ENCODE data around the gene METTL22. TPM values are rescaled to one million over a fixed set of nuclear protein-coding genes. Genes with fewer than 3 reads are reported as not detected.

Gene METTL22
- total and polyA plus RNA-seq, 7 experiments from 2014 or later = 16.6 to 59.4 (median 37.6) TPM

- H3K4me3 ChIP-seq (ENCODE audit: low read length) = no peak overlapping the region
- peaks cover 0 to 3% (median 0%) of the 10 kb centered on the region in 7 donors for H3K4me1 Mint-ChIP-seq
- no peak overlapping the region for H3K4me3 Mint-ChIP-seq
- H3K36me3 ChIP-seq (ENCODE audit: control insufficient read depth in 2 of 3, insufficient read depth in 3 of 3, low read length in 3 of 3) = no peaks in the 10 kb centered on the region
- no peaks in the 10 kb centered on the region for H3K4me1 ChIP-seq (ENCODE audit: control insufficient read depth in 2 of 2, insufficient read depth in 2 of 2, low read length in 2 of 2)
- H3K27me3 ChIP-seq (ENCODE audit: control insufficient read depth in 2 of 2, insufficient read depth in 2 of 2, low read length in 2 of 2) = no peaks in the 10 kb centered on the region
- no peak overlapping the region for H3K27ac ChIP-seq (ENCODE audit: low read depth, low read length)
- ChIA-PET POLR2A (no interaction called here), CTCF (no interaction called here)
- no peaks in the 10 kb centered on the region for H3K36me3 Mint-ChIP-seq
- DNase-seq = no peak
- no peaks in the 10 kb centered on the region for H3K9me3 Mint-ChIP-seq
- H3K27me3 Mint-ChIP-seq = peaks cover 2 to 34% (median 29%) of the 10 kb centered on the region in 5 donors
- no peaks in the 10 kb centered on the region for H3K9me3 ChIP-seq (ENCODE audit: control insufficient read depth in 2 of 3, low read length in 3 of 3)
- intact Hi-C loops (cut with micrococcal nuclease) = no loop called here
- no peak for ATAC-seq
- H3K27ac Mint-ChIP-seq = no peak overlapping the region
Observed at GRCh38 chr16:8577678-8578304, 43.7 kb upstream of the METTL22 start.

- Mint-ChIP-seq H3K27ac (no peak overlapping the region), H3K4me3 (no peak overlapping the region), H3K36me3 (no peaks in the 10 kb centered on the region), H3K9me3 (no peaks in the 10 kb centered on the region), H3K4me1 (peaks cover 0 to 3% (median 0%) of the 10 kb centered on the region in 7 donors), H3K27me3 (peaks cover 2 to 34% (median 23%) of the 10 kb centered on the region in 5 donors)
- DNase-seq = no peak
- H3K36me3 ChIP-seq (ENCODE audit: control insufficient read depth in 2 of 3, insufficient read depth in 3 of 3, low read length in 3 of 3) = no peaks in the 10 kb centered on the region
- H3K27me3 ChIP-seq (ENCODE audit: control insufficient read depth in 2 of 2, insufficient read depth in 2 of 2, low read length in 2 of 2) = no peaks in the 10 kb centered on the region
- no peaks in the 10 kb centered on the region for H3K4me1 ChIP-seq (ENCODE audit: control insufficient read depth in 2 of 2, insufficient read depth in 2 of 2, low read length in 2 of 2)
- H3K4me3 ChIP-seq (ENCODE audit: low read length) = no peak overlapping the region
- POLR2A ChIA-PET = no interaction called here
- no peaks in the 10 kb centered on the region for H3K9me3 ChIP-seq (ENCODE audit: control insufficient read depth in 2 of 3, low read length in 3 of 3)
- no peak overlapping the region for H3K27ac ChIP-seq (ENCODE audit: low read depth, low read length)
- ATAC-seq = no peak
- CTCF ChIA-PET = no interaction called here
- intact Hi-C loops (cut with micrococcal nuclease) = no loop called here
Observed at GRCh38 chr16:8579559-8579958, 41.9 kb upstream of the METTL22 start.

GRCh38 chr16:8581831-8582580, 39.5 kb upstream of the METTL22 start:
- Mint-ChIP-seq H3K4me3 (no peak overlapping the region), H3K27me3 (peaks cover 6 to 39% (median 25%) of the 10 kb centered on the region in 5 donors), H3K27ac (peak overlapping the region in 1 of 9 donors; percentile 46), H3K9me3 (no peaks in the 10 kb centered on the region), H3K4me1 (peaks cover 0 to 3% (median 0%) of the 10 kb centered on the region in 7 donors), H3K36me3 (no peaks in the 10 kb centered on the region)
- Histone ChIP-seq H3K27ac (ENCODE audit: low read depth, low read length) (no peak overlapping the region), H3K4me3 (ENCODE audit: low read length) (no peak overlapping the region), H3K27me3 (ENCODE audit: control insufficient read depth in 2 of 2, insufficient read depth in 2 of 2, low read length in 2 of 2) (no peaks in the 10 kb centered on the region), H3K9me3 (ENCODE audit: control insufficient read depth in 2 of 3, low read length in 3 of 3) (no peaks in the 10 kb centered on the region), H3K36me3 (ENCODE audit: control insufficient read depth in 2 of 3, insufficient read depth in 3 of 3, low read length in 3 of 3) (no peaks in the 10 kb centered on the region), H3K4me1 (ENCODE audit: control insufficient read depth in 2 of 2, insufficient read depth in 2 of 2, low read length in 2 of 2) (no peaks in the 10 kb centered on the region)
- CTCF ChIA-PET = no interaction called here
- intact Hi-C loops (cut with micrococcal nuclease) = no loop called here
- POLR2A ChIA-PET = no interaction called here
- no peak for DNase-seq
- peak; percentile 18 for ATAC-seq

GRCh38 chr16:8583199-8583598, 38.3 kb upstream of the METTL22 start:
- intact Hi-C loops (cut with micrococcal nuclease) = no loop called here
- no peak for ATAC-seq
- Mint-ChIP-seq H3K4me3 (no peak overlapping the region), H3K36me3 (no peaks in the 10 kb centered on the region), H3K27me3 (peaks cover 17 to 40% (median 33%) of the 10 kb centered on the region in 5 donors), H3K4me1 (peaks cover 0 to 3% (median 0%) of the 10 kb centered on the region in 7 donors), H3K27ac (no peak overlapping the region), H3K9me3 (no peaks in the 10 kb centered on the region)
- no peak for DNase-seq
- Histone ChIP-seq H3K9me3 (ENCODE audit: control insufficient read depth in 2 of 3, low read length in 3 of 3) (no peaks in the 10 kb centered on the region), H3K36me3 (ENCODE audit: control insufficient read depth in 2 of 3, insufficient read depth in 3 of 3, low read length in 3 of 3) (no peaks in the 10 kb centered on the region), H3K4me1 (ENCODE audit: control insufficient read depth in 2 of 2, insufficient read depth in 2 of 2, low read length in 2 of 2) (no peaks in the 10 kb centered on the region), H3K27me3 (ENCODE audit: control insufficient read depth in 2 of 2, insufficient read depth in 2 of 2, low read length in 2 of 2) (no peaks in the 10 kb centered on the region), H3K4me3 (ENCODE audit: low read length) (no peak overlapping the region), H3K27ac (ENCODE audit: low read depth, low read length) (no peak overlapping the region)
- POLR2A ChIA-PET = no interaction called here
- CTCF ChIA-PET = no interaction called here

- POLR2A ChIA-PET = no interaction called here
- CTCF ChIA-PET = interaction anchor here (0.6 kb wide), 1 partner anchor 296 kb away, joined by 3 read pairs; no protein-coding TSS in a partner anchor
- Mint-ChIP-seq H3K9me3 (peaks cover 0 to under 1% (median 0%) of the 10 kb centered on the region in 11 donors), H3K4me3 (no peak overlapping the region), H3K27ac (no peak overlapping the region), H3K27me3 (peaks cover 22 to 44% (median 39%) of the 10 kb centered on the region in 5 donors), H3K4me1 (peaks cover 0 to 4% (median 3%) of the 10 kb centered on the region in 7 donors), H3K36me3 (no peaks in the 10 kb centered on the region)
- H3K4me1 ChIP-seq (ENCODE audit: control insufficient read depth in 2 of 2, insufficient read depth in 2 of 2, low read length in 2 of 2) = no peaks in the 10 kb centered on the region
- no peaks in the 10 kb centered on the region for H3K9me3 ChIP-seq (ENCODE audit: control insufficient read depth in 2 of 3, low read length in 3 of 3)
- peaks cover 0 to 2% of the 10 kb centered on the region in 2 donors for H3K27me3 ChIP-seq (ENCODE audit: control insufficient read depth in 2 of 2, insufficient read depth in 2 of 2, low read length in 2 of 2)
- no peak for ATAC-seq
- no peaks in the 10 kb centered on the region for H3K36me3 ChIP-seq (ENCODE audit: control insufficient read depth in 2 of 3, insufficient read depth in 3 of 3, low read length in 3 of 3)
- DNase-seq = no peak
- H3K27ac ChIP-seq (ENCODE audit: low read depth, low read length) = no peak overlapping the region
- intact Hi-C loops (cut with micrococcal nuclease) = no loop called here
- no peak overlapping the region for H3K4me3 ChIP-seq (ENCODE audit: low read length)
Observed at GRCh38 chr16:8583732-8584131, 37.8 kb upstream of the METTL22 start.

GRCh38 chr16:8585041-8585440, 36.5 kb upstream of the METTL22 start:
- DNase-seq = no peak
- intact Hi-C loops (cut with micrococcal nuclease) = no loop called here
- Histone ChIP-seq H3K27me3 (ENCODE audit: control insufficient read depth in 2 of 2, insufficient read depth in 2 of 2, low read length in 2 of 2) (peaks cover 0 to 10% of the 10 kb centered on the region in 2 donors), H3K4me1 (ENCODE audit: control insufficient read depth in 2 of 2, insufficient read depth in 2 of 2, low read length in 2 of 2) (no peaks in the 10 kb centered on the region), H3K4me3 (ENCODE audit: low read length) (no peak overlapping the region), H3K27ac (ENCODE audit: low read depth, low read length) (no peak overlapping the region), H3K36me3 (ENCODE audit: control insufficient read depth in 2 of 3, insufficient read depth in 3 of 3, low read length in 3 of 3) (no peaks in the 10 kb centered on the region), H3K9me3 (ENCODE audit: control insufficient read depth in 2 of 3, low read length in 3 of 3) (no peaks in the 10 kb centered on the region)
- POLR2A ChIA-PET = no interaction called here
- Mint-ChIP-seq H3K27ac (no peak overlapping the region), H3K4me3 (no peak overlapping the region), H3K27me3 (peaks cover 31 to 50% (median 39%) of the 10 kb centered on the region in 5 donors), H3K36me3 (no peaks in the 10 kb centered on the region), H3K9me3 (peaks cover 0 to 2% (median 0%) of the 10 kb centered on the region in 11 donors), H3K4me1 (peaks cover 2 to 10% (median 4%) of the 10 kb centered on the region in 7 donors)
- ATAC-seq = no peak
- CTCF ChIA-PET = no interaction called here

Measured in naive thymus-derived CD4-positive, alpha-beta T cell (primary cell).